GM18505 (cell line): ENCODE measurements around the gene STYK1.
"Not testable (repeated sequence)": the region's sequence is repeated elsewhere in the genome, so short reads cannot be mapped to it uniquely, and the experiment has no call there.

ENCODE experiments used
- ATAC-seq: cut with Tn5 transposase; IDR thresholded peaks from one replicate; pipeline ENCODE4 v1.9.1; 2021; ENCODE audit not compliant: unreplicated experiment
- POLR2A ChIP-seq: IDR thresholded peaks from 4 replicates; pipeline ENCODE4 v1.6.1; 2011; ENCODE audit warnings: borderline replicate concordance; ENCODE audit not compliant: insufficient read depth, insufficient read length; ENCODE audit errors: extremely low read depth

STYK1 gene

GRCh38 chr12:10601860-10602259, 72.0 kb downstream of the STYK1 start:
- no peak for ATAC-seq
- TF ChIP-seq POLR2A, result no peak

- no peak for TF ChIP-seq POLR2A
- no peak for ATAC-seq
Observed at GRCh38 chr12:10600988-10601387, 72.9 kb downstream of the STYK1 start.

- TF ChIP-seq POLR2A, result no peak
- ATAC-seq, result no peak
Observed at GRCh38 chr12:10595881-10596280, 78.0 kb downstream of the STYK1 start.

- no peak for TF ChIP-seq POLR2A
- no peak for ATAC-seq
Observed at GRCh38 chr12:10590966-10591365, 82.9 kb downstream of the STYK1 start.

GRCh38 chr12:10584415-10584814, 89.4 kb downstream of the STYK1 start:
- no peak for ATAC-seq
- TF ChIP-seq POLR2A, result no peak

- TF ChIP-seq POLR2A, result no peak
- no peak for ATAC-seq
Observed at GRCh38 chr12:10582704-10583103, 91.1 kb downstream of the STYK1 start.

- ATAC-seq, result not testable (repeated sequence)
Observed at GRCh38 chr12:10582133-10582532, 91.7 kb downstream of the STYK1 start.

- ATAC-seq, result no peak
- TF ChIP-seq POLR2A, result no peak
Observed at GRCh38 chr12:10574307-10574706, 99.5 kb downstream of the STYK1 start.

GRCh38 chr12:10572021-10572490, 101.8 kb downstream of the STYK1 start:
- ATAC-seq, result not testable (repeated sequence)

- TF ChIP-seq POLR2A, result no peak
- ATAC-seq, result no peak
Observed at GRCh38 chr12:10571141-10571540, 102.7 kb downstream of the STYK1 start.
